Esophagus muscularis mucosa (tissue), 4 donors: ENCODE data around the gene BTG3.

ENCODE experiments used
- EP300 ChIP-seq: sonication (generic); formaldehyde crosslinking; IDR thresholded peaks from one replicate; pipeline ENCODE4 v1.6.1; 2017; ENCODE audit warnings: antibody characterized with exemption
- POLR2A ChIP-seq: fragments of 450-650 bp; IDR thresholded peaks from one replicate; pipeline ENCODE4 v1.6.1; 2017; ENCODE audit warnings: antibody characterized with exemption, moderate library complexity, mild to moderate bottlenecking, low read depth
- TF ChIP-seq, protein P1 (sequence below), 3 experiments: fragments of 200-600 bp in 2 of 3; fragments of 450-650 bp in 1 of 3; sonication (generic) in 2 of 3; IDR thresholded peaks; one replicate each; pipeline ENCODE4 v1.5.1; 2017 to 2019; ENCODE audit warnings: antibody characterized with exemption in 3 of 3, mild to moderate bottlenecking in 2 of 3, moderate library complexity in 1 of 3

DNA sequence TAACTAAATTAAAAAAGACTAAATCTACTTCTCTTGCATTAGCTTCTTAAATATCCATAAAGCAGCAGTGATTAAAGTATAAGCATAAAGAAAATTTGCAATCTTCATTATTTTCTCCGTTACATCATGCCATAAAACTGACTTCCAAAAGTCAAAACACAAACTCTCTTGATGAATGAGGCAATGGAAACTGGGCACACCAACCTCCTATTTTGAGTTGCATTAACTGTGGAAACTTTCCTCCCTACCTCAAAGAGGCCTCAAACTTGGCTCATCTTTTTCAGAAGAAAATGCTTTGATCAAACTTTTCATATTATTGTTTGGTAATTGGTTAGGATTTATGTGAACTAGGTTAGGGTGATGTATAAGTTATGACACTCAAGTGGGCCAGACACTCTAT lies 4.1 kb upstream of the BTG3 start:
- TF ChIP-seq, protein P1, sequence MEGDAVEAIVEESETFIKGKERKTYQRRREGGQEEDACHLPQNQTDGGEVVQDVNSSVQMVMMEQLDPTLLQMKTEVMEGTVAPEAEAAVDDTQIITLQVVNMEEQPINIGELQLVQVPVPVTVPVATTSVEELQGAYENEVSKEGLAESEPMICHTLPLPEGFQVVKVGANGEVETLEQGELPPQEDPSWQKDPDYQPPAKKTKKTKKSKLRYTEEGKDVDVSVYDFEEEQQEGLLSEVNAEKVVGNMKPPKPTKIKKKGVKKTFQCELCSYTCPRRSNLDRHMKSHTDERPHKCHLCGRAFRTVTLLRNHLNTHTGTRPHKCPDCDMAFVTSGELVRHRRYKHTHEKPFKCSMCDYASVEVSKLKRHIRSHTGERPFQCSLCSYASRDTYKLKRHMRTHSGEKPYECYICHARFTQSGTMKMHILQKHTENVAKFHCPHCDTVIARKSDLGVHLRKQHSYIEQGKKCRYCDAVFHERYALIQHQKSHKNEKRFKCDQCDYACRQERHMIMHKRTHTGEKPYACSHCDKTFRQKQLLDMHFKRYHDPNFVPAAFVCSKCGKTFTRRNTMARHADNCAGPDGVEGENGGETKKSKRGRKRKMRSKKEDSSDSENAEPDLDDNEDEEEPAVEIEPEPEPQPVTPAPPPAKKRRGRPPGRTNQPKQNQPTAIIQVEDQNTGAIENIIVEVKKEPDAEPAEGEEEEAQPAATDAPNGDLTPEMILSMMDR (IDR thresholded peaks at IDR 0.05): no peak
- TF ChIP-seq POLR2A (no peak), EP300 (no peak)
